NCI-H774 (cell line): ENCODE measurements around the gene SNTA1.
"Not testable (repeated sequence)": the region's sequence is repeated elsewhere in the genome, so short reads cannot be mapped to it uniquely, and the experiment has no call there.

Source experiments
- DNase-seq: peaks from one replicate; lab custom pipeline; 2025; lab: John Stamatoyannopoulos, UW

Gene SNTA1

DNA sequence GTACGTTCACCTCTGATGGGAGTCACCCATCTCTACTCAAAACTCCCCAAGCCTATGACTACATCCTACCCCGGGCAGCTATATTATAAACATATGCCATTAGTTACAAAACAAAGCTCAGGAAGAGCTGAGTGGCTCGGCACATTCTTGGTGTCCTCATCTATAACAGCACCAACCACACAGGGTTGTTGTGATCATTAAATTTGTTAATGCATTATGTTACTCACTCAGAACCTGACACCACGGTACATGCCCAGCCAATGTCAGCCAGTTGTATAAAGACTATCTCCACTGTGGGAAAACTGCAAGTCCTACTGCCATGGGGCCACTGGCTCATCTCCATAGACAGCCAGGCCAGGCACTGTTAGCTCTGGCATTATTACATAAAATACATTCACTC is 50.0 kb downstream of the SNTA1 start:
- DNase-seq = no peak

DNA sequence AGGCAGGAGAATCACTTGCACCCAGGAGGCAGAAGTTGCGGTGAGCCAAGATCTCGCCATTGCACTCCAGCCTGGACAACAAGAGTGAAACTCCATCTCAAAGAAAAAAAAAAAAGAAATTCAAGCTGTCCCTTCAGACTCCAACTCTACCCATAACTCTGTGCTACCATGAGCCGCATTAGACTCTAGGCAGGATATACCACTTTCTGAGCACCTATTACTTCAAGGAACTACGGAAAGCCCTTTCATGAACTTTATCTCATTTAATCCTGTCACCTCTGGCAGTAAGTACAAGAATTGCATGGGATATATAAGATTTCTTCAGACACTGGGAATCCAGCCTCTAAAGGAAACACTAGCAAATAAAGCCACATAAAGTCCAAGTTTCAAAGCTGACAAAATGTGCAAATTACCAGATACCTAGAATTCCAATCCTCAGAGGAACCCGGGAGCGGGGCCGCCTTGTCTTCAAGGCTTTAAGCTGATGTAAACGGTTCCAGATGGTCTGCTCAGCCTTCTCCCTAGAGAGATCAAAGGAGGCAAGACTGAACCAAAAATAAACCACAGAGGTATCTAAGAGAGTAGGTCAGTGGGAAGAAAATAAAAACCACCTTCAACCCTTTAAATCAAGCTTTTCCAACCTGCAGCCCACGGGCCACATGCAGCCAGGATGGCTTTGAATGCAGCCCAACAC is 51.7 kb downstream of the SNTA1 start:
- DNase-seq = no peak

DNA sequence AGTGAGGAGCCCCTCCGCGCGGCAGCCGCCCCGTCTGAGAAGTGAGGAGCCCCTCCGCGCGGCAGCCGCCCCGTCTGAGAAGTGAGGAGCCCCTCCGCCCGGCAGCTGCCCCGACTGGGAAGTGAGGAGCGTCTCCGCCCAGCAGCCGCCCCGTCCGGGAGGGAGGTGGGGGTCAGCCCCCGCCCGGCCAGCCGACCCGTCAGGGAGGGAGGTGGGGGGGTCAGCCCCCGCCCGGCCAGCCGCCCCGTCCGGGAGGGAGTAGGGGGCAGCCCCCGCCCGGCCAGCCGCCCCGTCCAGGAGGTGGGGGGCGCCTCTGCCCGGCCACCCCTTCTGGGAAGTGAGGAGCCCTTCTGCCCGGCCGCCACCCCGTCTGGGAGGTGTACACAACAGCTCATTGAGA is 54.2 kb downstream of the SNTA1 start:
- DNase-seq = not testable (repeated sequence)

DNA sequence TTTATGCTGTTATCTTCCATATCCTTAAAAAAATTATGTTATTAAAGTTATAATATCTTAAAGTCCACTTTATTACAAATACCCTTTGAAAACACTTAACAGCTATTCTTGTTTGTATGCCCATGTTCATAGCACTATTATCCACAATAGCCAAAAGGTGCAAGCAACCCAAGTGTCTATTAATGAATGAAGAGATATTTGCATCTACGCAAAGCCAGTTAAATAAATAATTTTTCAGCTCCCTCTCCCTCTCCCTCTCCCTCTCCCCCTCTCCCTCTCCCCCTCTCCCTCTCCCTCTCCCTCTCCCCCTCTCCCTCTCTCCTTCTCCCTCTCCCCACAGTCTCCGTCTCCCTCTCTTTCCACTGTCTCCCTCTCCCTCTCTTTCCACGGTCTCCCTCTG is 55.3 kb downstream of the SNTA1 start:
- DNase-seq = no peak

DNA sequence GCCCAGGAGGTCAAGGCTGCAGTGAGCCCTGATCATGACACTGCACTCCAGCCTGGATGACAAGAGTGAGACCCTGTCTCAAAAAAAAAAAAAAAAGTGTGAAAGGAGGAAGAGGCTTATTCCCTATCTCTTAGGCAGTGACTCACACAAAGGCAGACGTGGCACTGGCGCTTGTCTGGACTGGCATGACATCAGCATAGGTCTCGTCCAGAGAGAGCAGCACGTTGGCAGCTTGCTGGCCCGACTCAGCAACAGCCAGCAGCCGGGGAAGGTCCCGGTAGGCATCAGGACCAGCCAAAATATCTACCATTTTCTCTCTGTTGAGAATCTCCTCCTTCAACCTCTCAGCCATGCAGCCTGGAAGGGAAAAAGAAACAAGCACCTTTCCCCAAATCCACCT is 56.4 kb downstream of the SNTA1 start:
- DNase-seq = no peak

DNA sequence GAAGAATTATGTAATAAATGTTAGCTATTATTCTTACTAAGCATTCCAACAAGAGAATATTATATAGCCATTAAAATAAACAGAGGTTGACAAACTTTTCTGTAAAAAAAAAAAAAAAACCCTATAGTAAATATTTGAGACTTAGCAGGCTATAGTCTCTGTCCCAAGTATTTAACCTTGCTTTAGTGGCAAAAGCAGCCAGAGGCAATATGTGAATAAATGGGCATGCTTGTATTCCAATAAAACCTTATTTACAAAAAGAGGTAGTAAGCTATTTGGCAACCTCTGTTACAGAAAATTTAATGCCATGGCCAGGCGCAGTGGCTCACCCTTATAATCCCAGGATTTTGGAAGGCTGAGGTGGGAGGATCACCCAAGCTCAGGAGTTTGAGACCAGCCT is 56.9 kb downstream of the SNTA1 start:
- no peak for DNase-seq

DNA sequence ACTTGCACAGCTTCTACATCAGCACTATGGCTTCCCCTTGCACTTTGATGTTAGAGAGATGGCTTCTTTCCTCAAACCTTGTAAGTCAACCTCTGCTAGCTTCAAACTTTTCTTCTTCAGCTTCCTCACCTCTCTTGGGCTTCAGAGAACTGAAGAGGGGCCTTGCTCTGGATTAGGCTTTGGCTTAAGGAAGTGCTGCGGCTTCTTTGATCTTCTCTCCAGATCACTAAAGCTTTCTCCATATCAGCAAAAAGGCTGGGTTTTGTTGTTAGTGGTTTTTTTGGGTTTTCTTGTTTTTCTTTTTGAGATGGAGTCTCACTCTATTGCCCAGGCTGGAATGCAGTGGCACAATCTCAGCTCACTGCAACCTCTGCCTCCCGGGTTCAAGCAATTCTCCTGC is 66.2 kb downstream of the SNTA1 start:
- no peak for DNase-seq

DNA sequence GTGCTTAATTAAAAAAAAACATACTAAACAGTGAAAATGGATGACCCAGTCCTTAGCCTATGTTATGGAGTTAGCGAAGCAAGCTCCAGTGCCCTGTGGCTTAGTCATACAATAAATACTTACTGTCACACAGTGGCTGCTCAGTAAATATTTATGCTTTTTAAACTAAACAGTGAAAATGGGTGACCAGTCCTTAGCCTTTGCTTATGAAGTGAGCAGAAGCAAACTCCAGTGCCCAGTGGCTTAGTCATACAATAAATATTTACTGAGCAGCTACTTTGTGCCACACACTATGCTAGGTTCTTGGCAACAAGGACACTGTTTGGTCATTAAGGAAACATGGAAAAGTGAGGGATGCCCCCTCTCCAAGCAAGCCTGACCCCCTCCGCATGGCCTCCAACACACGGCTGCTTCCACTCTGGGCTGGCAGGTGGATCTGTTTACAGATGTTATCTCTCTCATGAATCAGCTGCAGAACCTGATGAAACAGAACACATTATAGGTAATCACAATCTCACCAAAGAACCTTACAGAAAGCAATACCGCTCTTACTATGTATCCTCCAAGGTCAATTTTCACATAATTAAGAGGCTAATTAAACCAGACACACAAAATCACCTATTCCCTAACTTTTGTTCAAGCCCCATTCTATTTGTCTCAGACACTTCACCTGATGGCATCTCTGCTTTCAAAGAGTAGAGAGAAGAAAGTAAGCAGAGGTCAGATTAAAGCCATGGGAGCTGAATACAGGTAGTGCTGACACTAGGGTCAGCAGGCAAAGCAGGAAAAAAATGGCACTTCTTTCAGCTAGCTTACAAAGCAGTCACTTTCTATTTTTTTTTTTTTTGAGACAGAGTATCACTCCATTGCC is 69.6 kb downstream of the SNTA1 start:
- peak; percentile 95 for DNase-seq

DNA sequence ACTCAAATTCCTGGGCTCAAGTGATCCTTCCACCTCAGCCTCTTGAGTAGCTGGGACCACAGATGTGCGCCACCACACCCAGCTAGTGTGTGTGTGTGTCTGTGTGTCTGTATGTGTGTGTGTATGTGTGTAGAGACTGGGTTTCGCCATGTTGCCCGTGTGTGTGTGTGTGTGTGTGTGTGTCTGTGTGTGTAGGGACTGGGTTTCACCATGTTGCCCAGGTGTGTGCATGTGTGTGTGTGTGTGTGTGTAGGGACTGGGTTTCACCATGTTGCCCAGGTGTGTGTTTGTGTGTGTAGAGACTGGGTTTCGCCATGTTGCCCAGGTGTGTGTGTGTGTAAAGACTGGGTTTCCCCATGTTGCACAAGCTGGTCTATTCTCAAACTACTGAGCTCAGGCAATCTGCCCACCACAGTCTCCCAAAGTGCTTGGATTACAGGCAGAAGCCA is 70.5 kb downstream of the SNTA1 start:
- no peak for DNase-seq

DNA sequence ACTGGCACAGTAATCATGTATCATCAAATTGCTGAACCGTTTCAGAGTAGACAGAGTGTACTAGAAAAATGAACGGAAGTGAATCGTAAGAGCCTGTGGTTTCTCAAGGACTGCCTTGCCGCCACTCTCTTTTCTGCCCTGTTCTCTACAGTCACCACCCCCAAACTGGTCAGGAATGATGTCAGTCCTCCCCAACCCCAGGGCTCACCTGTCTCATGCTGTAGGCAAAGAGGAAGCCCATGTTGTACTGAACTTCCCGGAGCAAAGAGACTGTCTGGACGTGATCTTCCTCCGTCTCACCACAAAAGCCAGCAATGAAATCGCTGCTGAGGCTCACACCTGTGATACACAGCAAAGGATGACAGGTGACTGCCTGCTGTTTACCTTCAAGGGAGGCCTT is 73.3 kb downstream of the SNTA1 start:
- DNase-seq = no peak

DNA sequence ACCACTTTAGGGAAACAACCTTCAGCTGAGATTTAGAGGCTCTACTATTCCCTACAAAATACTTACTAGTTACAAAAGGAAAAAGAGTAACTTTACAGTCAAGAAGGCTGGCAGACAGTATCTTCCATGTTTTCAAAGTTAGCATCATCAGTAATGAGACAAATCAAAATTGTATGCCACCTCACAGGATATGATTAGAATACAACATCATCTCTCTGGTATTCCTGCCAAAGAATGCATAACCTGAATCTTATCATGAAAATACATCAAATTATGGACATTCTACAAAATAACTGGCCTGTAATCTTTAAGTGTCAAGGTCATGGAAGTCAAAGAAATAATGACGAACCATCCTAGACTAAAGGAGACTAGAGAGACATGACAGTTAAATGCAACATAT is 80.7 kb downstream of the SNTA1 start:
- no peak for DNase-seq

DNA sequence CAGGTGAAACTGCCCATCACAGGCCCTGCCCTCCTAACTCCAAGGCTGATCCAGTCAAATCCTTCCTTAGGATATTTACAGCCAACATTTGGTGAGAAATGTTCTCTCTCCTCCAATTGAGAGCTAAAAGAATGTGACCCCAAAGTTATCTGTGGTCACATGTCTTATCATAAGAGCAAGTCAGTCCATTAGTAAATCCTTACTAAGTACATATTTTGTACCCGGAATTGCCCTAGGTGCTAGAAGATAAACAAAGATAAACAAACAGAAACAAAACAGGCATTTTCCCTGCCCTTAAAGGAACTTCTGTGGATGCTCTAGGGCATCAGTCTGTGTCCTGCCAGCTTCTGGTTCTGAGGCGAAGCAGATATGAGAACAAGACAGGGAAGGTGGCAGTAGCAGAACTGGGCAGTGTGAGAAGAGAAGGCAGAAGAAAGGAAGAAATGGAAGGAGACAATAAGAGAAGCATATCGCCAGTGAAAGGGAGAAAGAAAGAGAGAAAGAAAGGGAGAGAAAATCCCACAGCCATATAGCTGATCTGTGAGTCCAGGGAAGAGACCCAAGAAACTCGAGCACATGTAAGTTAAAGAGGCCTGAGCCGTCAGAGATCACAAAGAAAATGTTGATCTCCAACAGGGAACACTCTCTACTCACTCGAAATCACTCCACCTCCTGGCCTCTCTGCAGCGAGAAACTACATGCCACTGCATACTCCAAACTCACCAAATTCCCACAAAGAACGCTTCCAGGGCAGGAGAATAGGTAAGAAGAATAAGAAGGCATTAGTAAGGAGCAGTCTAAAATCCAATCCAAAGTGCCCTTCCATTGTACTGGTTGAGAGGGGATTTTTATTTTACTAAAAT is 83.9 kb downstream of the SNTA1 start:
- DNase-seq = no peak
